Occipital lobe (tissue), 2 donors: ENCODE results near the gene BTN2A1. TPM values are rescaled to one million over a fixed set of nuclear protein-coding genes. Genes with fewer than 3 reads are reported as not detected.
A peak's percentile ranks its signal among the peaks of the same experiment; 100 is the strongest.
"Not testable (repeated sequence)": the region's sequence is repeated elsewhere in the genome, so short reads cannot be mapped to it uniquely, and the experiment has no call there.

Experiments
- DNase-seq: peaks from one replicate; lab custom pipeline; 2025; lab: John Stamatoyannopoulos, UW
- total RNA-seq: library from RNA; depleted of rRNA; stranded (reverse); fragments of >200 nt; gene quantifications from one replicate; pipeline ENCODE4 v1.2.3, GENCODE V29; 2014

BTN2A1 gene
- total RNA-seq, 1 donor from 2014 or later: 13.1 TPM

DNA sequence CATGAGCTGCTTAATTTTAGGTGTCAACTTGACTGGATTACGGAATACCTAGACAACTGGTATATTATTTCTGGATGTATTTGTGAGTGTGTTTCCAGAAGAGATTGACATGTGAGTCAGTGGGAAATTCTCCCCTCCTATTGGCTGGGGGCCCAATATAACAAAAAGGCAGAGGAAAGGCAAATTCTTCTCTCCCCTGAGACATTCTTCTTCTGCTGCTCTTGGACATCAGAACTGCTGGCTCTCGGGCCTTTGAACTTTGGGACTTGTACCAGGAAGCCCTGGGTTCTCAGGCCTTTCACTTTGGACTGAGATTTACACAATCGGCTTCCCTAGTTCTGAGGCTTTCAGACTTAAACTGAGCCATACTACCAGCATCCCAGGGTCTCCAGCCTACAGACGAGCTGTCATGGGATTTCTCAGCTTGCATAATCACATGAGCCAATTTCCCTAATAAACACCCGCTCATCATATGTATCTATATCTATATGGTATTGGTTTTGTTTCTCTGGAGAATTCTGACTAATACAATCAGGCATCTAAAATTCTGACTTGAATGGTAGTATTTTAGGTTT lies 25.0 kb upstream of the BTN2A1 start:
- DNase-seq: no peak

DNA sequence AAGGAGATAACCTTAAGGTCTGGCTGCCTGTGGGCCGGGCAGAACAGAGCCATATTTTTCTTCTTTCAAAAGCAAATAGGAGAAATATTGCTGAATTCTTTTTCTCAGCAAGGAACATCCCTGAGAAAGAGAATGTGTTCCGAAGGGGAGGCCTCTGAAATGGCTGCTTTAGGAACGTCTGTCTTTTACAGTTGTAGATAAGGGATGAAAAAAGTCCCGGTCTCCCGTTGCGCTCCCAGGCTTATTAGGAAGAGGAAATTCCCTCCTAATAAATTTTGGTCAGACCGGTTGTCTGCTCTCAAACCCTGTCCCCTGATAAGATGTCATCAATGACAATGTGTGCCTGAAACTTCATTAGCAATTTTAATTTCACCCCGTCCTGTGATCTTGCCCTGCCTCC lies 24.1 kb upstream of the BTN2A1 start:
- DNase-seq: not testable (repeated sequence)

DNA sequence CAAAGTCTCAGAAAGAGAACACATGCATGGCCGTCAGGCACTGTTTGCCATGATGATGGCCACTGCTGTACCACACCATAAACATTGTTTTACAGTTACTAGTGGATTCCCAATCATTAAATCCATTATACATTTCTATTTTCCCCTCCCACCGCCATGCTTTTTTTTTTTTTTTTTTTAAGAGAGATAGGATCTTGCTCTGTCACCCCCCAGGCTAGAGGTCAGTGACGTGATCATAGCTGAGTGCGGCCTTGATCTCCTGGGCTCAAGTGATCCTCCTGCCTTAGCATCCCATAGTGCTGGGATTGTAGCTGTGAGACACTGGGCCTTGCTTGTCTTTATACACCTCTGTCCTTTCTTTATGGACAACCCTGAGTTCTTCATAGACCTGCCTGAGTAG lies 21.7 kb upstream of the BTN2A1 start:
- no peak for DNase-seq

DNA sequence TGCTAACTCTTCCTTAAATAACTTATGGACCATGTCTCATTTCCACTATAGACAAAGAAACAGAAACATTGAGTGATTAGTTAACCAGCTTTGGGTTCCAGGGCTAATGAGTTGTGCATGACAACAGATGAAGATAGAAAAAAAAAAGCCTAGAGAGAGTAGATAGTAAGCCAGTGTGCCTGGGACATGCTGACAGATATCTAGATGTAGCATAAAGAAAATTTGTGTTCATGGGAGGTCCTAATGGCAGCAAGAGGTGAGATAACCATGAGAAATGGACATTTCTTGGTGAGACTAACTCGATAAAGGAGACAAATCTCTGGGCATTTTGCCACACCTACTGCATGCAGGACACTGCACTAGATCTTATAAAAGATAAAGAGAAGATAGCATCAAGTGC lies 20.2 kb upstream of the BTN2A1 start:
- no peak for DNase-seq

DNA sequence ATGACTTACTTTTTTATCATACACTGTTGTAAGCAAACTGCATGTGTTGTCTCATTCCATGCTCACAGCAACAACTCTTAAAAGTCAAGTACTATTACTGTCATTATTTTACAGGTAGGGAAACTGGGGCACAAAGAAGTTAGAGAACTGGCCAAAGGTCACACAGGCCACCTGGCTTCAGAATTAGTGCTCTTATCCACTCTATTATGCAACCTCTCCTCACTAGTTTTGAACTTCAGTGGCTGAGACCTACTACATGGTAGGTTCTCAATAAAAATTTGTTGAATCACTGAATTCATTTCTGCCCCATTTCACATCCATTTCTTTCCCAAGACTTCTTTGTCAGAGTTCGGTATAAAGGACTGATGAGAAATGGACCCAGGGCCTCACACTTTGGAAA lies 19.8 kb upstream of the BTN2A1 start:
- DNase-seq: no peak

DNA sequence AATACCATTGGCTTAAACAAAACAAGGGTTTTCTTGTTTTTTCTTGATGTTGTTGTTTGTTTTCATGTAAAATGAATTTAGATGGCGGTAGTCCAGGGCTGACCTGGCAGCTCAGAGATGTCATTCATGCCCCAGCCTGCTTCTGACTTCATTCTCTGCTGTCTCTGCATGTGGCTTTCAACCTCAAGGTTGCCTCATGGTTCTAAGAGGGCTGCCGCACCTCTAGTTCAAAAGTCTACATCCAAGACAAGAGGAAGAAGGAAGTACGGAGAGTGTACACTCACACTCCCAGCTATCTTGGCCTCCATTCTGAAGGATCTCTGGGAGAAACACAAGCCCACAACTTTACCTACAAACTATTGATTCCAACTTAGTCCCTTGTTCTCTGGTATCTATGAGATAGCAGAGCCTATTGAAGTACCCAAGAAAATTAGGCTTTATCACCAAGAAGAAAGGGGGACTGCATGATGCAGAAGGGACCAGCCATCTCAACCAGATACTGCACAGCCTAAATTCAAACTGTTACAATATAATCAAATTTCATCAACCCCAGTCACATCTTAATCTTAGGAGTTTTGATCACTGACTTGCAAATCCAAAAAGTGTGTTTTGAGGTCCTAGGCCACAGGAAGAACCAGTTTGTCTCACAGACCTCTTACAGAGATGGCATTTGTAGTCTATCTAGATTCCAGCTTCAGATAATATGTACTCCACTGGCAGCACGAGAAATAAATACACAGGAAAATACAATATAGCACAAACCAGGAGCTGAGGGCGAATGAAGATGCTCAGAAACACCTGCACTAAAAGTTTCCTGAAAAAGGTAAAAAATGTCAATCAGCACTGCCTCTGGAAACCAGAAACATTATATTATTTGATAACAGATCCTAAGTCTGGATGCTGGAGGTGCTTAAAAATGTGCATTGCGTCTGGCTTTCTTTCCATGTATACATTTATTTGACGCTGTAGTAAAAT lies 18.3 kb upstream of the BTN2A1 start:
- DNase-seq: no peak

DNA sequence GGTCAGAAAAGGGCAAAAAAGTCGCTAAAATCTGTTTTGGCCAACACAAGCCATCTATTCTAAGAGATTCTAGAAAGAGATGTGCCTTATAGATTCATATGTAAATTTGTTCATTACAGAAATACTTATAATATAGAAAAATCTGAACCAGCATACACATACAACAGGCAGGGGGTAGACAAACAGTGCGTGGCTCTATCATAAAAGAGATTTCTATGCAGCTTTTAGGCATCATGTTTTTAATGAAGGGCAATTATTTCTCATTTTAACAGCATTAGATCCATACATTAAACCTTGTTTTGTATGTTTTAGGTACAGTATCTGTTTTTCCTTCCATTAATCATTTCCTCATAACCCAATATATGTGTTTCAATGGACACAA lies 16.8 kb upstream of the BTN2A1 start:
- no peak for DNase-seq

DNA sequence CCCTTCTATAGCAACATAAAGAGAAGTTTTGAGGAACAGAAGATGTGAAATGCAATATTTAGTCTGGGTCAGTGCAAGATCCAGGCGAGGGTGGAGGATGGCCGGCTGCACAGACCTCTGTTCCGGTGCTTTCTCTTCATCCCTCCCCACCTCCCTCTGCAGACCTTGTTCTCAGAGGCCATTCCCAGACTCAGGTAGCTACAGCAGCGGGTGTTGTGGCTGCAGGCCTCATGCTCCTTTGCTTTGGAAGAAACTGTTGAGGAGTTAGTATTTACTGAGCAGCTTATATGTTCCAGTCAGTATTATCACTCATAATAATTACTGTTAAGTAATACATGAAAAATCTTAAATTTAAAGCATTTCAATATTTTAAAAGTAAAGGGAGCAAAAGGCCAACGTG lies 15.8 kb upstream of the BTN2A1 start:
- DNase-seq: no peak

DNA sequence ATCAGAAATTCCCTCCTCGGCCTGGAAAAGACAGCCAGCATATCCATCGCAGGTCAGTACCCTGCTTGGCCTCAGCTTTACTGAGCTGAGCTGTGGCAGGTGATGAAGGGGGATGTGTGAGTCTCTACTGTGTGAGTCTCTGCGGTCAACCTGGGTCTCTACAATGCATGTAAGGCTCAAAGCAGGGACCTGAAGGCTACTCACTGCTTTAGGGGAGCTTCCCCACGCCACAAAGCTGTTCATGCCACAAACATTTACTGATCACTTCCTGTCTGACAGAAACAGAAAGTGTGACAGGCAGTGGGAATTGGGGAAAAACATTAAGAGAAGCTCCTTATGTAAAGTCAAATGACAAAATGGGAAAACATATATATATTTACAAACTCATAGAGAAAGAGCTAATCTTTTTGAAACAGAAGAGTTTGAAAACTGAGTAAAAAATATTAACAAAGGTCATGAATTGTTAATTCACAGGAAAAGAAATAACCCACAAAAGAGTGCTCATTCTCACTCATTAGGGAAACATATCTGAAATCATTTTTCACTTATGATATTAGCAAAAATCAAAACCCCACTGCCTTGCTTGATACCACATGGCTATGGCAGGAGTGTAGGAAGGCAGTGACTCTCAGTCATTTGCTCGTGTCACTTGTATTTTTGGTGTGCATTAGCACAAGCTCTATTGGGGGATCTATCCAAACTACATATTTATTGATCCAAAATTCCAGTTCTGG lies 11.7 kb upstream of the BTN2A1 start:
- DNase-seq: no peak

DNA sequence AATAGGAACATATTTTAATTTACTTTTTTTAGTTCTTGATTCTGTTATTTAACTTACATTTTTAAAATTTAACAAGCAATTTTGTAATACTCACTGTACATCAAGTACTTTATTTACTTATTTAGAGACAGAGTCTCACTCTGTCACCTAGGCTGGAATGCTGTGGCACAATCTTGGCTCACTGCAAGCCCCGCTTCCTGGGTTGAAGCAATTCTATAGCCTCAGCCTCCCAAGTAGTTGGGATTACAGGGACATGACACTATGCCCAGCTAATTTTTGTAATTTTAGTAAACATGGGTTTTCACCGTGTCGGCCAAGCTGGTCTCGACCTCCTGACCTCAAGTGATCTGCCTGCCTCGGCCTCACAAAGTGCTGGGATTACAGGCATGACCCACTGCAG lies 10.5 kb upstream of the BTN2A1 start:
- DNase-seq: no peak

DNA sequence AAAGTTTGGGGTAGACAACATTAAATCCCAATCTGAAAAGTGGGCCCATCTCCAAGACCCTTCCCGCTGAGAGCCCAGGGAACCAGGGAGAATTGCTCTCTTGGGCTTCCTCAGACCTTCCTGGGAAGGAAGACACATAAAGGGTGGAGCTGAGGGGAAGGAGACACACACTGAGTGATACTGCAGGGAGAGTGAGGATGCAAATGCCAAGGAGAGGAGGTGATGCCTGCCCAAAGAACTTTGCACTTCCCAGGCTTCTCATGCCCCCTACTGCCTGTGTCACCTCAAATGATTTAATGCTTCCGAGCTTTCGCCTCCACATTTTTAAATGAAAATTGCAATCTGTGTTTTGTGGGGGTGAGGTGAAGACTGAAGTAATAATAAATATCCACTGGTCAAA lies 7.5 kb upstream of the BTN2A1 start:
- DNase-seq: no peak

DNA sequence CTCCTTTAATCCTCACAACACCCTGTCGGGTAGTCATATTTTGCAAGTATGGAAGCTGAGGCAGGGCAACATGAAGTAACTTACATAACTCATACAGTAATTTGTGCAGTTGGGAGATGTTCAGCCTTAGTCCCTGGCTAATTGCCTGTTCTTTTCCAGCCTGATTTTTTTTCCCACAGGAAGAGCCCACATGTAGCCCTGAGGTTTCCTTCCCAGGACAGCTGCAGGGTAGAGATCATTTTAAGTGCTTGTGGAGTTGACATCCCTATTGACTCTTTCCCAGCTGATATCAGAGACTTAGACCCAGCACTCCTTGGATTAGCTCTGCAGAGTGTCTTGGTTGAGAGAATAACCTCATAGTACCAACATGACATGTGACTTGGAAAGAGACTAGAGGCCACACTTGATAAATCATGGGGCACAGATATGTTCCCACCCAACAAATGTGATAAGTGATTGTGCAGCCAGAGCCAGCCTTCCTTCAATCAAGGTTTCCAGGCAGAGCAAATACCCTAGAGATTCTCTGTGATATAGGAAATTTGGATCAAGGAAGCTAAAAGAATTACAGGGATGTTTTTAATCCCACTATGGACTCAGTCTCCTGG lies 5.0 kb upstream of the BTN2A1 start:
- DNase-seq: no peak

DNA sequence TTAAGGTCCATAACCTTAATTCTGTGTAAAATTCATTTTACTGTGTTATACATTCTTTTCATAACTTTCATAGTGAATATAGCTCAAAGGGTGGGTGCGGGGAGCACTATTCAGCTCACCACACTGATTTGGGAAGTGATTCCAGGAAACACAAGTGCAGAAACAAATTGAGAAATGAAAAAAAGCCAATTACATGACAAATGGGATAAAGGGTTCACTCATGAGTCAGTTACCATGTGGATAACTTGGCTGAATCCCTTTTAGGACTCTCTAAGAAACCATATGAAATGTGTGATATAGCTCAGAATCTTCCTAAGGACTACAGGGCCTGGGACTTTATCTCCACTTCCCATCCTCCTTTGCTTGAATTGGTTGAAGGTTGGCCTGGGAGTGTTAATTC lies 3.1 kb upstream of the BTN2A1 start:
- DNase-seq: no peak

DNA sequence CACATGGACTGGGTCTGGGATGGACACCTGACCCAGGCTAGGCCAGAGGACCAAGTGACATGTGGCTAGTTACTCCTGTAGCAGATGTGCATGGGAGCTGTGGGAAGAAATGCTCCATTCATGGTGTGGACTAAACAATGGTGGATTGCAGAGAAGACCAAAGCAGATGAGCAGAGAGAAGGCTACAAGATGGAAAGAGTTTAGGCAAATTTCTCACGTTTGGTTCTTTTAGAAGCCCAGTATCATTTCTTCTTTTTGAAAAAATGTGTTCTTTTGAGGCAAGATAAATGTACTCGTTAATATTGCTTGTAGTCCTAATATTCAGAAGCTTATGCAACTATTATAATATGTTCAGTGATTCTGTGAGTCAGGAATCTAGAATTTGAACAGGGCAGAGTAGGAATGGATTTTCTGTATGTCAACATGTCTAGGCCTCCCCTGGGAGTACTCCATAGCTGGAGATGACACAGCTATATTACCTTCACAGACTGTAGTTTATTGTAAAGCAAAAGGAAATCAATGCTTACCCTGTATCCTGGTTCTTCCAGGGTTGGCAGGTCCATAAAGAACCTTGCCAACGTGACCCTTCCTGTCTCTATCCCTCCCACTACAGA lies 2.3 kb upstream of the BTN2A1 start:
- DNase-seq: no peak

DNA sequence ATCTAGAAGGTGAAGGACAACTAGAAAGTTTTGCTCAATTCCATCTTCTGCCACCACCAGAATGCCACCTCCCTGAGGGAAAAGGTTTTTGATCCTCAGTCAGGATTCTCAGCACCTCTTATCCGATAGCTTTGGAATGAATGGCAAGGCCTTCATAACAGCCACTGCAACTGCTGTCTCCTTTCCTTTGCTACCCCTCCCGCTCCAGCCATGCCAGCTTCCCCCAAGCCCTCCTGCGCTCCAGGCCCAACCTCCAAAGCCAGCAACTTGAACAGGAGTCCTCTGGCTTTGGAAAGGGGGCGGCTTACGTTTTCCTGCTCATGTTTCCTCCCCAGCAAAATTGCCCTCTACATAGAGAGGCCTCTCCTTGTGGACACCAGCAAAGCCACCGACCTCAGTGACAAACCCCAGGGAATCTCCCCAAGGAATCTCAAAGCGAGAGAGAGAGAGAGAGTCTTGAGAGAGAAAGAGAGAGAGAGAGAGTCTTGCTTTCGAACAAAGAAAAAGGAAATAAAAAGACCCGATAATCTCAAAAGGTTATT lies 420 bp upstream of the BTN2A1 start:
- DNase-seq: peak; percentile 67

DNA sequence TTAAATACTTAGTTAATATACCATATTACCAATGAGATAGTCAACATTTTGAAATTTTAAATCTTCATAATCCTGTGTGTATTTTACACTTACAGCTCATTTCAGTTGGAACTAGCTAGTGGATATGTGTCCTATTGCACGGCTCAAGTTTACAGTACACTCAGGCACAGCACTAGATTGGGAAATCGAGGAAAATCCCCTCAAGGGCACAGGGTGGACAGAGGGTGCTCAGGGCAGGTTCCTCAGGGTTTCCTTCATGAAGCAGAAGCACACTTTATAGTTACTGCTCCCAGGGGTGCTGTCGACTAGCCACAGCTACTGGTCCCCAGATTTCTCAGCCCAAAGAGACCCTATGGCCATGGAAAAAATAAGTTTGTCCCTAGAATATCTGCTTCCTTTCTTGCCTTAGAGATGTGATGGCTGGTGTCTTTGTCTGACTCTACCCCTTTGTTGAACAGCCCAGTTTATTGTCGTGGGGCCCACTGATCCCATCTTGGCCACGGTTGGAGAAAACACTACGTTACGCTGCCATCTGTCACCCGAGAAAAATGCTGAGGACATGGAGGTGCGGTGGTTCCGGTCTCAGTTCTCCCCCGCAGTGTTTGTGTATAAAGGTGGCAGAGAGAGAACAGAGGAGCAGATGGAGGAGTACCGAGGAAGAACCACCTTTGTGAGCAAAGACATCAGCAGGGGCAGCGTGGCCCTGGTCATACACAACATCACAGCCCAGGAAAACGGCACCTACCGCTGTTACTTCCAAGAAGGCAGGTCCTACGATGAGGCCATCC lies 1.5 kb downstream of the BTN2A1 start:
- DNase-seq: no peak

DNA sequence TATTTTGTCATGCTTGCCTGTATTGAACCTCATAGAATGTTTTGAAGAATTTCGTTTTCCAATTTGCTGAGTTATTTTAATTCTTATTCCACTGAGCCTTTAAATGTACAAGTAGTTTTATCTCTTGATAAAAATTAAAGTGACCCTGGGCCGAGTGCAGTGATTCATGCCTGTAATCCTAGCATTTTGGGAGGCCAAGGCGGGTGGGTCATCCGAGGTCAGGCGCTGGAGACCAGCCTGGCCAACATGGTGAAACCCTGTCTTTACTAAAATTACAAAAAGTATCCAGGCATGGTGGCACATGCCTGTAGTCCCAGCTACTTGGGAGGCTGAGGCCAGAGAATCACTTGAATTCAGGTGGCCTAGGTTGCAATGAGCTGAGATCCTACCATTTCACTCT lies 3.6 kb downstream of the BTN2A1 start:
- DNase-seq: not testable (repeated sequence)

DNA sequence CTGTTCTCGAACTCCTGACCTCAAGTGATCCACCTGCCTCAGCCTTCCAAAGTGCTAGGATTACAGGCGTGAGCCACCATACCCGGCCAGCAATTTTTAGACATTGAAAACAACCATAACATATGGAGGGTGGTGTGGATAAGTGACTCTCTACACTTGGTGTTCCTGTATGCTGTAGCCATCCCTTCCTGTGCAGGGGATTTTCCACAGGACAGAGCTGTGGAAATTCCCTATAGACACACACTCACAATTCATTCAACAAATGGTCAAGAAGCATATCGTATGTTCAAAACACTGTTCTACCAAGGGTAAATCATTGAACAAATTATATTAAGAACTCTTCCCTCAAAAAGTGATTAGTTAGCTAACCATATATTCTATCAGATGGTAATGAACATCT lies 6.3 kb downstream of the BTN2A1 start:
- no peak for DNase-seq

DNA sequence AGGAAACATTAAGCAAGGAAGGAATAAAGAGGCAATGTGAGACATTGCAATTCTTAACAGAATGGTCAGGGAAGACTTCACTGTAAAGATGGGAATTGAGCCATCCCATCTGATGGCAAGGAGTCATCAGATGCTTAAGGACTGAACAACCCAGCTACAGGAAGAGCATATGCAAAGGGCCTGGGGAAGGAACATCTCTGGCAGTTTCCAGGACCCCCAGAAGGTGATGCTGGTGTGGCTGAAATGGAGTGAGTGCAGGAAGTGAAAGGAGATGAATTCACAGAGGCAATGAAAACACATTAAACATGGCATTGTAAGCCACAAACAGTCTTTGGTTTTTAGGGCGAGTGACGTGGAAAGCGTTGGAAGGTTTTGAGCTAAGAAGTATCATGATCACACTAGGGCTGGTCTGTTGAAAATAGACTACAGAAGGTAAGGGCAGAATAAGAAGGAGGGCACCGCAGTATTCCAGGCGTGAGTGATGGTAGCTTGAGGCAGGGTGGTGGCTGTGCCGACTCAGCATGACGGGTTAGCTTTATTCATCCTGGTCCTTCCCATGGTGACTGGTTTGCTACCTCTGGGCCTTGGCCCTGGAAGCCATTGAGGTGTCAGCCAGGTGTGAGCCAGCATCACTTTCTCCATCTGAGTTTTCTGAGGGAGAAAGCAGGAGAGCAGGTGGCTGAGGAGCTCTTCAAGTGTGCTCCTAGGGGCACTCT lies 6.8 kb downstream of the BTN2A1 start:
- DNase-seq: no peak

DNA sequence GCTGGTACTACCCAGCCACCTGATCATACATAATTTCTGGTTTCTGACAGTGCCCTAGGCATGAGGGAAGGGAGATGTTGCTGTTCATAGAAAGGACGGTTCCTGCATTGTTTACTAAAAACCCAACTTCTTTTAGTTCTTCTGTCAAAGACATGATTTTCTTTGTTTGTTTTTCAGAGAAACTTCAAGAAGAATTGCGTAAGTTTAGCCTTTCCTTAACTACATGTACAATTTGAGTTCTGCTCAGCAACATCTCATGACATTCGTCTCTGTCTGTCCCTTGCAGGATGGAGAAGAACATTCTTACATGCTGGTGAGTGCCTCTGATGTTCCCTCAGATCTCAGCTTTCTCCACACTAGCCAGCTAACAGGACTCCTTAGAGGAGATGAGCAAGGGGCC lies 8.0 kb downstream of the BTN2A1 start:
- DNase-seq: no peak
